HG03064 (cell line): ENCODE results near the gene CYTH3.
A peak's percentile ranks its signal among the peaks of the same experiment; 100 is the strongest.
"Not testable (repeated sequence)": the region's sequence is repeated elsewhere in the genome, so short reads cannot be mapped to it uniquely, and the experiment has no call there.

Experiments
- ATAC-seq: cut with Tn5 transposase; IDR thresholded peaks from one replicate; pipeline ENCODE4 v1.9.1; 2021; ENCODE audit warnings: low read depth; ENCODE audit not compliant: unreplicated experiment

Gene CYTH3

DNA sequence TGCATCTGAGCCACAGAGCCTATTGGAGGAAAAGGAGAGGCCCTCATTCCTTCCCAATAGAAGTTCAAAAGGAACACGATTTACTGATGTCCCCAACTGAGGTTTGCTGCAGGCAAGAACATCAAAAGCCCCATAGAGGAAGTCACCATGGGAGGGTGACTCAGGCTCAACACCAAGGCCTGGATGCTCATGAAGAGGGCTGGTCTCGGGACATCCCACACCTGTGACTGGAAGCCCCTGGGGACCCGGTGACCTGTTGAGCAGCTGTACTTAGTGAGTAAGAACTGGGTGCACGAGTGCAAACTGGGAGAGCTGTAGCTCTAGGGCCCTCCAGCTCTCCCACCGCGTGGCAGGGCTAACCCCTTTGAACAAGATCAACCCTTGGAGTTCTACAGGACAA is 38.0 kb downstream of the CYTH3 start:
- ATAC-seq: peak; percentile 77

DNA sequence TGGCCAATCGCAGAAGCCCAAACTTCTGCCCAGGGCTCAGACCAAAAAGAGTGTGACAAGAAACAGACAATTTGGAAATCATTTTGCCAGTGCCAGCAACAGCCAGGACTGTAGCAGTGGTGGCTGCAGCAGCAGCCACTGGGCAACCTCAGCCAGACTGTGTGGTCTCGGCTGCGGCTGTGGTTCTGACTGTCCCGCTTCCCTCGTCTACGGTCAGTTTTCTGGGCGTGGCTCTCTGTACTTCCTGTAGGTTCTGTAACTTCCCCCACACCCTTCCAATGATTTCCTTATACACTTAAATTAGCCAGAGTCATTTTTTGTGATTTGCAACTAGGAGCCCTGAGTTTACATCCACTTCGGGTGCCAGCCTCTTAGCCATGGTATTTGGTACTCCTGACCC is 39.9 kb downstream of the CYTH3 start:
- no peak for ATAC-seq

DNA sequence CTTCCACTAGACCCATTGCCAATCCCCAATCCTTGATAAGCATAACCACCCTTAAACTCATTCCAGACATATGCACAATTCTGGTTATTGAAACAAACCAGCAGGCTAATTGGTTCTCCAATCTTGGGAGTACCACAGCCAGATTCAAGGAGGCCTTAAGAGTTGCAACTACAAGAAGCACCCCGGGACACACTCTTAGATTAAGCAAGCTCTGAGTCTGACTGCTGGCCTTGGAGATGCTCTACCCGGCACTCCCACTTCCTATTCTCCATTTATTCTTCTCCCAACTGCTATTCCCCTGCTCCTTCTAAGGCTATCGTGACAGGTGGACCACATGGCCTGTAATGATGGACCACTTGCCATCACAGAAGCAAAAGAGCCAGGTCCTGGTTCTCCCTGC is 40.3 kb downstream of the CYTH3 start:
- ATAC-seq: no peak

DNA sequence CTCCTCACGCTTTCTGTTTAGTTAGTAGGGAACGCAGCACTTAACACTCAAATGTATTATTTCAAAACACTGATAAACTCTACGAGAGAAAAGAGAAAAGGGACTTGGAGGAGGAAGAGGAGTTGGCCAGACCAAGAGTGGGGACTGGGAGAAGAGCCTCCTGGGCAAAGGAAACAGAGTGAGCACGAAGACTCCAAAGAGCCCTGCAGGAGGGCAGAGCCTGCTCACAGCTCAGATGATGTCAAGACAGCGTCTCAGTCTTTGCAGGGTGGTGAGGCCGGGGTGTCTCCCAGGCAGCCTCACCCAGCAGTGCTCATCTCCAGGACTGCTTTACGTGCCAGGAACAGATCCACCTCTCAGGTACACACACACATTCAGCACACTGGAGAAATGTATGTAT is 41.2 kb downstream of the CYTH3 start:
- no peak for ATAC-seq

DNA sequence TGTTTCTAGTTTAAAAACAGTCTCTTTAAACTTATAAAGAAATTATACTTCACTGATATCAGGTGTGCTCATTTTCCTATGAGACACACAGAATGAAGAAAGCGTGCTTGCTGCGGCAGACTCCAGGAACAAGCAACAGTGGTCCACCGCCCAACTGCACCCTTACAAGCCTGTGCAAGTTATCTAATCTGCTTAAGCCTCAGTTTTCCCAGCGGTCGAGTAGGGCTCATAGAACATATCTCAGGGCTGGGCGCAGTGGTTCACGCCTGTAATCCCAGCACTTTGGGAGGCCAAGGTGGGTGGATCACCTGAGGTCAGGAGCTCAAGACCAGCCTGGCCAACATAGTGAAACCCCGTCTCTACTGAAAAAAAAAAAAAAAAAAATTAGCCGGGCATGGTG is 43.1 kb downstream of the CYTH3 start:
- not testable (repeated sequence) for ATAC-seq

DNA sequence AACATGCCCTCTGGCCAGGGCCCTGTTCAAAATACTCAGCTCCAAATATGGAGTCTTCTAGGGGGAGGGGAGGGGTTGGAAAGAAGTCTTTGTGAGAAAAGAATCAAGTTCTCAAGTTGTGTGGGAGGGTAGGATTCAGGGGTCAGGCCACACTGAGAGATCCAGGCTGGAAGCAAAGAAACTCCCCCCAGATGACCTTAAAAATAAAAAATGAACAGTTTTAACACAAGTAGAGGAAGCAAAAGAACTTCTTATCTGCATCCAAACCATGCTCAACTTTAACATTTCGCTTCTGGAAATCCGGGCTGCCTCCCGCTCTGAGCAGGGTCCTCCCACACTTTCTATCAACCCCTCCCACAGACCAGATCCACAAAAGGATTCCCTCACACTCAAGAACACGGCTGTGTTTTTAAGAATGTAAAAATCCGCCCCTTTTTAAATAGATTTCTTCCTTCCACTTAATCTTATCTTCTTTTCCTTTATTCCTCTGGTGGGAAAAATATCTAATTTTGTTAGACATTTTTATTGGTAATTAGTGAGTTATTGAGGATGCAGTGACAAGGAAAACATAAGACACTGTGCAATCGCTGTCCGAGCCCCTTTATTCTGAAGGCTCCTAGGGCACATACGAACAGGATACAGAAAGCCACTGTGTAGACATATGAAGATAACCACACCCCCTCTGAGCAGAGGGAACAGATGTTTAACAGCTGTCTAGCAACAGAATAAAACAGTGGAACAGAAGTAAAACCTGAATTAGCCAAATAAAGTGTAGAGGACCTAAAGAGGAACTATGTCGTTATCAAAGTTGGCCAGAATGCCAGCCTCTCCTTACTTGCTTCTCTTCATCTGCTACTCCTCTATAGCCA is 43.8 kb downstream of the CYTH3 start:
- ATAC-seq: peak; percentile 85

DNA sequence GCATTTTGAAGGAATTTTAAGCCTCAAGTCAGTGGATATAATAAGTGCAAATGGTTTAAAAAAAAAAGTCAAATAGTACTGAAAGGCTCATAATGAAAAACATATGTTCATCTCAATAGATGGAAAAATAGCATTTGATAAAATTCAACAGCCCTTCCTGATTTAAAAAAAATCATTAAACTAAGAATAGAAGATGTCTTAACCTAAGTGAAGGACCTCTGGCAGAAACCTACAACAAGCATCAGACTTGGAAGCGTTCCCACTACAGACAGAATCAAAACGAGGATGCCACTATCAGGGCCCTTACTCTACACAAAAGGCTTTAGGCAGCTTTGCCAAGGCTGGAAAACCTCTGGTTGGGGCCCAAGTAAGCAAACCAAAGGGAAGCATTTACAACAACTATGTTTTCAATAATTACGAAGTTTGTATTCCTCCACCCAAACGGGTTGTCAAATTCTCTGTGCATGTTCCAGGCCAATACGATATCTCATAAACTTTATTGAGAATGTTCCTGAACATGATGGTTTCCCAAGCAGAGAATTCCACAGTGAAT is 45.1 kb downstream of the CYTH3 start:
- no peak for ATAC-seq

DNA sequence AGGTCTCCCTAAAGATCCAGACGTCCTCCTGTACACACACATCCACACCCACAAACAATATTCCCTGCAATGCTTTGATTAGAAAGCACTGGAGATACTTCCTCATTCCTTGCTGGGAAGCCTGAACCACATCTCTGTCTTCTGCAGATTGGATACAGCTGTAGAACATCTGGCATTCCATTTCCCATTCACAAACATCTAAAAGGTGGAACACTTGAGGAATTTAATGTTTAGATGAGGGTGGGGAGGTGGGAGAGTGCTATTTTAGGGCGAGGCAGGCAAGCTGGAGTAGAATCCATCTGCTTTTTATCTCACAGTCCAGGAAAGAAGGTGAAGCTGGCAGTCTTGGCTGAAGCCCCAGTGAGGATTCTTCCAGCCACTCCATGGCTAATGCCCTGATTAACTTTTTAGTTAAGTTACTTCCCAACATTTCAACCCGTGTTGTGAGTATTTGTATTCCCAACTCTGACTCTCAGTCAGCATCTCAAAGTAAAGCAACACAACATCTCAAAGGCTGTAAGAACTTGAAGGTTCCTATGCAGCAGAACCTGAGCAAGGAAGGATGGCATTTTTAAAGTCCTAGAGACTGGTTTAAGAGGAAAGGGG is 46.1 kb downstream of the CYTH3 start:
- no peak for ATAC-seq

DNA sequence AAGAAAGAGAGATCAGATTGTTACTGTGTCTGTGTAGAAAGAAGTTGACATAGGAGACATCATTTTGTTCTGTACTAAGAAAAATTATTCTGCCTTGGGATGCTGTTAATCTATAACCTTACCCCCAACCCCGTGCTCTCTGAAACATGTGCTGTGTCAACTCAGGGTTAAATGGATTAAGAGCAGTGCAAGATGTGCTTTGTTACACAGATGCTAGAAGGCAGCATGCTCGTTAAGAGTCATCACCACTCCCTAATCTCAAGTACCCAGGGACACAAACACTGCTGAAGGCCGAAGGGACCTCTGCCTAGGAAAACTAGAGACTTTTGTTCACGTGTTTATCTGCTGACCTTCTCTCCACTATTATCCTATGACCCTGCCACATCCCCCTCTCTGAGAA is 49.0 kb downstream of the CYTH3 start:
- not testable (repeated sequence) for ATAC-seq

DNA sequence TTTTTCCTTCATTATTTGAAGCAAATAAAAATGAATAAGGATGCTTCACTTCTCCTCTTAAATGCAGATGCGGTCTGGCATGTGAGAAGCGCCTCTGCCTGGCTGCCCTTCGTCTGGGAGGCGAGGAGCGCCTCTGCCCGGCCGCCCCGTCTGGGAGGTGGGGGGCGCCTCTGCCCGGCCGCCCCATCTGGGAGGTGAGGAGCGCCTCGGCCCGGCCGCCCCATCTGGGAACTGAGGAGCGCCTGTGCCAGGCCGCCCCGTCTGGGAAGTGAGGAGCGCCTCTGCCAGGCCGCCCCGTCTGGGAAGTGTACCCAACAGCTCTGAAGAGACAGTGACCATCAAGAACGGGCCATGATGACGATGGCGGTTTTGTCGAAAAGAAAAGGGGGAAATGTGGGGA is 49.4 kb downstream of the CYTH3 start:
- ATAC-seq: not testable (repeated sequence)

DNA sequence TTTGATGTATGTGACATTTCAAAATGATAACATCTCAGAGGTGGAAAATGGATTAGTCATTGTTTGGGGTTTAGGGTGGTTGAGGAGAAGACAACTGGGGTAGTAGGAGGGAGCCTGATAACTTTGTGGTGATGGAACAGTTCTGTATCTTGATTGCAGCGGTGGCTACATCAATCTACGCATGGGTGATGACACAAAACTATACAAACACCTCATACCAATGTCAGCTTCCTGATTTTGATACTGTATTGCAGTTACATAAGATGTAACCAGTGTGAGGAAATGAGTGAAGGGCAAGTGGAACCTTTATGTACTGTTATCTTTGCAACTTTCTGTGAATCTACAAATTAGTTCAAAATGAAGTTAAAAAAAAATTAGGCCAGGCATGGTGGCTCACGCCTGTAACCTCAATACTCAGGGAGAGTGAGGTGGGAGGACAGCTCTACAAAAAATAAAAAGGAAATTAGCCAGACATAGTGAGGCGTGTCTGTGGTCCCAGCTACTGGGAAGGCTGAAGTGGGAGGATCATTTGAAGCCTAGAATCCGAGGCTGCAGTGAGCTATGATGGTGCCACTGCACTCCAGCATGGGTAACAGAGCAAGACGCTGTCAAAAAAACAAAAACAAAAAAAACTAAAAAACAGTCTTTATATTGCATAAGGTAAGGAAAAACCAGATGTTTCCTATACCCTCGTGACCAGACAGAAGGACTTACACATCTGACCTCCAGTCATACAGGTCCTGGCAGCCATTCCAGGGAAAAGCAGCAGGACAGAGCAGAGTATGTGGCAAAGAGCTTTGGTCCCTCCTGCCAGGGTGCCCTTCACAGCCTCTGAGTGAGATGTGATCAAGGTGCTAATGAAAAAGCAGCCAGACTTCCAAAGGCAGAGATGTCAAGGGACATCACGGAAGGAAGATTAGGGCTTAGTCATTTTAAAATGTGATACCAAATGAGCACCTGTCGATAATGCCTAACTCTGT is 50.8 kb downstream of the CYTH3 start:
- ATAC-seq: no peak

DNA sequence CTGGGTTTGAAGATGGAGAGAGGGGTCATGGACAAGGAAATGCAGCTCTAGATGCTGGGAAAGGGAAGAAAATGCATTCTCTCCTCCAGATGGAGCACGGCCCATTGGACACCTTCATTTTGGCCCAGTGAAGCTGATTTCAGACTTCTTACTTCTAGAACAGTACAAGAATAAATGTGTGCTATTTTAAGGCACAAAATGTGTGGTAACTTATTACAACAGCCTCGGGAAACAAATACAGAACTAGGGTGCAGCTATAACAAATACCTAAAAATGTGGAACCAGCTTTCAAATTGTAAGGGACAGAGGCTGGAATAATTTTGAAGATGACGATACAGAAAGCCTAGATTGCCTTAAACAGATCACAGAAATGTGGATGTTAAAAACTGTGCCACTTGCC is 54.1 kb downstream of the CYTH3 start:
- no peak for ATAC-seq

DNA sequence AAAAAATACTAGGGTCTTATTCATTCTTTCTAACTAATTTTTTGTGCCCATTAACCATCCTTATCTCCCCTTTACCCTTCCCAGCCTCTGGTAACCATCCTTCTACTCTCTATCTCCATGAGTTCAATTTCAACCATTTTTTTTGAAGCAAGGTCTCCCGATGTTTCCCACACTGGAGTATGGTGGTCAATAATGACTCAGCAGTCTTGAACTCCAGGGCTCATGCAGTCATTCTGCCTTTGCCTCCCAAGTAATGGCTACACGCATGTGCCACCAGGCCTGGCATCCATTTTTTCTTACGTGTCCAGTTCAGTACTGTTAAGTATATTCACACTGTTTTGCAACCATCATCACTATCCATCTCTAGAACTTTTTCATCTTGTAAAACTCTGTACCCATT is 60.4 kb downstream of the CYTH3 start:
- ATAC-seq: no peak

DNA sequence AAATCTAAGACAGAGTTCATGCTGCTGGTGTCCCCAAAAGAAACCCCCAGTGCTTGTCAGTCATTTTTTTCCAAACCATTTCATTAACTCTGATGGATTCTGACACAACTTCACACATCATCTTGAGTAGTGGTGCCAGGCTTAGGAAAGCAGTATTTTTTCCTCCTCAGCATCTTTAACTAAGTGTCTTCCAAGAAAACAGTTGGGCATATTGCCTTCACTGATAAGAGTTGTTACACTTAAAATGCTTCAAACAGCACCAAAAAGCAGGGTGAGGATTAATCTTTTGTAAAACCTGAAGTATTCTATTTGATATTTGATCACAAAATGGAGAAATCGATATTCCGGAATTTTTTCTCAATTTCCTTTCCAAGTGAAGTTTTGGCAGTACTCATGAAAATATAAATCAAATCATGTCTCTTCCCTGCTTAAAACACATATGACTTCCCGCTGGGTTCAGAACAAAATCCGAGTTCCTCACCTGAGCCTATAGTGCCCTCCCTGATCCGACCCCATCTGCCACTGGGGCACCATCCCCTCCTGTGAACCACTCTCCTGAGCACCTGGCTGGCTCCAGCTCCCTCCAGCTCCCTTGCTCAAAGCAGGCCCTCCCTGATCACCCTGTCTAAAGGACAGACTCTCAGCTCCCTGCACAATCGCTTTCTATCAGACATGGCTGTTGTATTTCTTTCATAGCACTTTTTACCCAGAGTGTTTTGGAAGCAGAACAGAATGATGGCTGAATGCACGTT is 61.6 kb downstream of the CYTH3 start:
- ATAC-seq: no peak

DNA sequence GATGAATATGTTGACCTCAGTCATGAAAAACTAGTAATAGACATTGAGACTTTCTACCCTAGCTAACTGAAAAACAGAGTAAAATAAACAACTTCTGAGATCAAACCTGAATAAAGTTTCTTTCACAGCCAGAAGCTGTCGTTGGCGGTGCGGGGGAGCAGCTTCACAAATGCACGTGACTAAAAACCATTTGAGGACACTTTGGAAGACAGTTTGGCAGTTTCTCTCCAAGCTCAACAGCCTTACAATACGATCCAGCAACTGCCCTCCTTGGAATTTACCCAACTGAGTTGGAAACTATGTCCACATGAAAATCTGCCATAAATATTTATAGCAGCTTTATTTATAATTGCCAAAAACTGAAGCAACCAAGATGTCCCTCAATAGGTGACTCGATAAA is 63.1 kb downstream of the CYTH3 start:
- no peak for ATAC-seq

DNA sequence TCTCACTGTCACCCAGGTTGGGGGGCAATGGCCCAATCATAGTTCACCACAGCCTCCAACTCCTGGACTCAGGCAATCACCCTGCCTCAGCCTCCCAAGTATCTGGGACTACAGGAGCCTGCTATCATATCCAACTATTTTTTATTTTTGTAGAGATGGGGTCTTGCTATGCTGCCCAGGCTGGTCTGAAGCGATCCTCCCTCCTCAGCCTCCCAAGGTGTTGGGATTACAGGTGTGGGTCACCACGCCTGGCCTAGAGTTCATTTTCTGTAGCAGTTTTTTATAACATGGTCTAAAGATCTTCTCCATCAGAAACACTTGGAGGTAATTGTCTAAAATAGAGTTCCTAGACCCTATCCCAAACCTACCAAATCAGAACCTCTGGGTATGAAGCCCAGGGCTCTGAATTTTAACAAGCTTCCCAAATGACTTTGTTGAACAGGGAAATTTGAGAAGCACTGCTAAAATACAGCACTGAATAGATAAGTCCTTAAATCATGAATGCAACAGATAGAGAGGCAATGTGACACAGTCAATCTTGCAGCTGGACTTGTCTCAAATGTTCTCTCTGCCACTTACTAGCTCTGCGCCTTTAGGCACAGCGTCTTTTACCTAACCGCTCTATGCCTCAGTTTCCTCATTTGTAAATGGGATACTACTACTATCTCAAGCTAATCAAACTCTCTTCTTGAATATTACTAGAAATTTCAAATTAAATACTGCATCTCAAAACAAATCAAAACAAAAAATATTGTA is 63.7 kb downstream of the CYTH3 start:
- no peak for ATAC-seq

DNA sequence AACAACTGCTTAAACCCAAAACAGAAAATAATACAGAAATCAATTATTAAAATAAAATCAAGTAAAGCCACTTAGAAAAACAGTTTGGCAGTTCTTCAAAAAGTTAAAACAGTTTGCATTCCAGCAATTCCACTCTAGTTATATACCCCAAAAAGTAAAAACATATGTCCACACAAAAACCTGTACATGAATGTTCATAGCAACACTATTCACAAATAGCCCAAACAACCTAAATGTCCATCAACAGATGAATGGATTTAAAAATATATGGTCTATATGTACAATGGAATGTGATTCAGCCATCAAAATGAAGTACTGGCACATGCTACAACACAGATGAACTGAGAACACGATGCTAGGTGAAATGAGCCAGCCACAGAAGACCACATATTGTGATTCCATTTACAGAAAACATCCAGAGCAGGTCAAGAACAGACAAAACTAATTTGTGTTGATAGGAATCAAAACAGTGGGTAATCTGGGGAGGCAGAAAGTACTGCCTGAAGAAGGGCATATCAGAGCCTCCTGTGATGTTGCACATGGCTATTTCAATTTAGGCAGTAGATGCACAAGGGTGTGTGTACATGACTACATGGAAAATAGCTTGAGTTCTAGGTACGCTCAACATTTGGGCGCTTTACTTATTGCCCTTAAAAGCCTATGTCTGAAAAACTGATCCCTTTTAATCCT is 66.3 kb downstream of the CYTH3 start:
- no peak for ATAC-seq

DNA sequence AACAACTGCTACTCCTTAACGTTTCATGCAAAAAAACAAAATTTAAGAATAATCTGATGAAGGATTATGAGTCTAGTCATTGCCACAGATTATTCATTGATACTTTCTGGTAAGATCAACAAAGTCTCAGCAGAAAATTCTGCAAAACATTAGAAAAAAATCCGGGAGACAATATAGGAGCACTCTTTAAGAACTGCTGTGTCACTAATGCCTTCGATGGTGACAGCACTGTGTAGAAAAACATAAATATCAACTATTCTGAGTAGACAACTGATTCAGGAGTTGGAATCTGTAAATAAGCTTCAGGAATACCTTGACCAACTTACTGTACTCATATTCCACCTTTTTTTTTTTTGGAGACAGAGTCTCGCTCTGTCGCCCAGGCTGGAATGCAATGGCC is 69.0 kb downstream of the CYTH3 start:
- ATAC-seq: no peak

DNA sequence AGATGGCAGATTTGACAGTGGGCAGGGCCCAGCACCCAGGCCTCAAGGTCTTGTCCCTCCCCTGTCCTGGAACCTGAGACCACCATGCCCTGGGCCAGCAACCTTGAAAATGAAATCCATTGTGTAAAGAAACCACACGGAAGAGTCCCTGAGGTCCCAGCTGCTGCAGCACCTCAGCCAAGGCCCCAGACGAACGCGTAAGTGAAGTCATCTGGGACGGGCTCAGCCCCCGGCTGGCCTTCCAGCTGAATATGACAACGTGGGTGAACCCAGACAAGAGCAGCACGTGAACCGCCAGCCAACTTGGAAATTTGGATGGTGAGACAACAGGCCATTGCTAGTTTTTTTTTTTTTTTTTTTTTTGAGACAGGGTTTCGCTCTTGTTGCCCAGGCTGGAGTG is 70.3 kb downstream of the CYTH3 start:
- ATAC-seq: no peak
